CD14-positive monocyte (primary cell): ENCODE results near the gene CXADR. TPM values are rescaled to one million over a fixed set of nuclear protein-coding genes. Genes with fewer than 3 reads are reported as not detected.

Source experiments
- DNase-seq, 3 donors: peaks; one replicate each; pipeline ENCODE4 v3.0.0-alpha.2; 2011 to 2022
- H2AFZ ChIP-seq: 2 replicates; pipeline ENCODE4 v1.6.0; 2012; ENCODE audit warnings: mild to moderate bottlenecking, low read depth, low read length, inconsistent platforms; ENCODE audit not compliant: insufficient read depth, poor library complexity, severe bottlenecking
- H3K27ac ChIP-seq, 2 donors: 1 replicate in 1 of 2; 2 replicates in 1 of 2; pipeline ENCODE4 v1.5.1; 2012 to 2013; ENCODE audit warnings: low read length in 2 of 2, control low read depth in 1 of 2, inconsistent platforms in 1 of 2, low read depth in 1 of 2, mild to moderate bottlenecking in 1 of 2
- H3K27me3 ChIP-seq, 2 donors: one replicate each; pipeline versions ENCODE4 v1.6.0 to v1.6.1; 2011 to 2013; ENCODE audit warnings: low read length in 2 of 2; ENCODE audit not compliant: control insufficient read depth in 2 of 2, insufficient read depth in 2 of 2
- H3K36me3 ChIP-seq, 2 donors: replicated peaks in 1 of 2; 1 replicate in 1 of 2; 2 replicates in 1 of 2; pipeline versions ENCODE4 v1.5.1 to v1.6.1; 2012 to 2013; ENCODE audit warnings: low read length in 2 of 2, control low read depth in 1 of 2, inconsistent platforms in 1 of 2, mild to moderate bottlenecking in 1 of 2; ENCODE audit not compliant: insufficient read depth in 2 of 2, control insufficient read depth in 1 of 2
- H3K4me1 ChIP-seq, 2 donors: 1 replicate in 1 of 2; 2 replicates in 1 of 2; pipeline versions ENCODE4 v1.5.1 to v1.6.1; 2012 to 2013; ENCODE audit warnings: low read length in 2 of 2, control low read depth in 1 of 2, inconsistent platforms in 1 of 2, mild to moderate bottlenecking in 1 of 2, moderate library complexity in 1 of 2; ENCODE audit not compliant: insufficient read depth in 2 of 2, control insufficient read depth in 1 of 2
- H3K4me2 ChIP-seq: replicated peaks from 2 replicates; pipeline ENCODE3; 2012; ENCODE audit warnings: low read length, moderate library complexity, mild to moderate bottlenecking; ENCODE audit not compliant: poor library complexity, severe bottlenecking; ENCODE audit errors: extremely low read depth
- H3K4me3 ChIP-seq, 3 experiments: fragments of 200-600 bp in 1 of 3; sonication (generic) in 1 of 3; replicated peaks in 1 of 3; 1 replicate in 2 of 3; 2 replicates in 1 of 3; pipeline ENCODE4 v1.5.1; 2011 to 2013; ENCODE audit warnings: low read length in 3 of 3, mild to moderate bottlenecking in 3 of 3, control low read depth in 2 of 3, low read depth in 2 of 3, inconsistent platforms in 1 of 3, moderate library complexity in 1 of 3
- H3K79me2 ChIP-seq: 2 replicates; pipeline ENCODE4 v1.6.0; 2012; ENCODE audit warnings: mild to moderate bottlenecking, control low read depth, inconsistent platforms, low read length, moderate library complexity; ENCODE audit not compliant: insufficient read depth
- H3K9ac ChIP-seq: 2 replicates; pipeline ENCODE4 v1.6.0; 2017; ENCODE audit warnings: low read length, mild to moderate bottlenecking; ENCODE audit not compliant: insufficient read depth, poor library complexity, severe bottlenecking
- H3K9me3 ChIP-seq, 2 donors: replicated peaks in 1 of 2; 1 replicate in 1 of 2; 2 replicates in 1 of 2; pipeline versions ENCODE4 v1.5.1 to v1.6.1; 2012 to 2013; ENCODE audit warnings: low read length in 2 of 2, control low read depth in 1 of 2; ENCODE audit not compliant: control insufficient read depth in 1 of 2, insufficient read depth in 1 of 2
- H4K20me1 ChIP-seq: 2 replicates; pipeline ENCODE4 v1.6.0; 2012; ENCODE audit warnings: mild to moderate bottlenecking, low read length, control low read depth, moderate library complexity; ENCODE audit not compliant: insufficient read depth
- H3K27ac Mint-ChIP-seq, 7 donors: one replicate each; pipeline ENCODE4 v1.8.0; 2020; ENCODE audit warnings: mild to moderate bottlenecking in 7 of 7, mixed read lengths in 7 of 7, moderate library complexity in 6 of 7, inconsistent platforms in 2 of 7
- H3K27me3 Mint-ChIP-seq, 3 donors: one replicate each; pipeline ENCODE4 v1.8.0; 2021 to 2022; ENCODE audit warnings: low read depth in 3 of 3, mild to moderate bottlenecking in 3 of 3, mixed read lengths in 3 of 3, moderate library complexity in 3 of 3, inconsistent platforms in 1 of 3
- H3K36me3 Mint-ChIP-seq, 2 donors: one replicate each; pipeline ENCODE4 v1.8.0; 2020; ENCODE audit warnings: mixed read lengths in 2 of 2, inconsistent platforms in 1 of 2, mild to moderate bottlenecking in 1 of 2
- H3K4me1 Mint-ChIP-seq: one replicate; pipeline ENCODE4 v1.8.0; 2020; ENCODE audit warnings: mild to moderate bottlenecking, mixed read lengths
- H3K4me3 Mint-ChIP-seq, 2 donors: one replicate each; pipeline ENCODE4 v1.8.0; 2020; ENCODE audit warnings: mild to moderate bottlenecking in 2 of 2, mixed read lengths in 2 of 2, moderate library complexity in 1 of 2
- H3K9me3 Mint-ChIP-seq, 7 donors: one replicate each; pipeline ENCODE4 v1.8.0; 2020 to 2022; ENCODE audit warnings: mixed read lengths in 7 of 7, mild to moderate bottlenecking in 6 of 7, moderate library complexity in 6 of 7, inconsistent platforms in 2 of 7
- CTCF ChIP-seq: fragments of 200-600 bp; IDR thresholded peaks from one replicate; pipeline ENCODE4 v1.8.0; 2022; ENCODE audit warnings: antibody characterized with exemption, mild to moderate bottlenecking
- WGBS: methylation state at CpG from one replicate; pipeline ENCODE4 v1.1.5; 2013; ENCODE audit warnings: missing lambda C conversion rate; ENCODE audit not compliant: insufficient coverage; 5-methylcytosine and 5-hydroxymethylcytosine counted together
- intact Hi-C, 2 donors: fragments of 100-400 bp; cut with micrococcal nuclease; formaldehyde crosslinking; loops; one replicate each; pipeline versions ENCODE4 v1.15.0 to v1.15.1; 2023
- polyA plus RNA-seq, 3 donors: library from polyadenylated mRNA; depleted of rRNA in 1 of 3; unstranded in 2 of 3; stranded (reverse) in 1 of 3; fragments of 300-500 nt in 2 of 3; fragments of >200 nt in 1 of 3; fragmentation: Illumina TruSeq in 2 of 3; gene quantifications; 1 replicate in 2 of 3; 2 replicates in 1 of 3; pipeline ENCODE4 v1.2.3, GENCODE V29; 2012 to 2021

The CXADR gene
- polyA plus RNA-seq, 3 donors = not detected

GRCh38 chr21:17613242-17613676, 100.4 kb downstream of the CXADR start:
- peak overlapping the region; percentile 84 to 90 for H3K4me3 Mint-ChIP-seq
- Histone ChIP-seq H3K27me3 (no peaks in the 10 kb centered on the region), H3K4me1 (peaks cover 10 to 15% of the 10 kb centered on the region in 2 donors), H3K27ac (no peak overlapping the region), H3K4me3 (peak overlapping the region; percentile 32 to 84 (median 77)), H4K20me1 (no peaks in the 10 kb centered on the region), H2AFZ (peak overlapping the region; percentile 90), H3K36me3 (no peaks in the 10 kb centered on the region), H3K4me2 (peak overlapping the region; percentile 93), H3K79me2 (peaks cover 34% of the 10 kb centered on the region), H3K9me3 (no peaks in the 10 kb centered on the region), H3K9ac (peak overlapping the region; percentile 80)
- H3K9me3 Mint-ChIP-seq = peaks cover 0 to 2% (median 0%) of the 10 kb centered on the region in 7 donors
- intact Hi-C loops = loop anchor here in 1 of 2 donors (10.0 kb wide), 2 partner anchors 172 to 202 kb away; partner anchors contain the start of gene C21orf91
- peaks cover 14% of the 10 kb centered on the region for H3K4me1 Mint-ChIP-seq
- peak overlapping the region in 3 of 7 donors; percentile 18 to 55 (median 45) for H3K27ac Mint-ChIP-seq
- 26% methylated on average over 15 of the region's 16 CpGs for WGBS
- peaks cover 5 to 18% (median 8%) of the 10 kb centered on the region in 3 donors for H3K27me3 Mint-ChIP-seq
- peaks cover 5 to 6% of the 10 kb centered on the region in 2 donors for H3K36me3 Mint-ChIP-seq
- no peak for TF ChIP-seq CTCF
- peak; percentile 12 to 29 (median 14) for DNase-seq

- DNase-seq = no peak
- no CpG with 5 or more reads among the region's 1 CpG for WGBS
- no peak overlapping the region for H3K27ac ChIP-seq
- no peaks in the 10 kb centered on the region for H3K9me3 ChIP-seq
- TF ChIP-seq CTCF = no peak
- H3K9ac ChIP-seq = no peak overlapping the region
- Mint-ChIP-seq H3K36me3 (no peaks in the 10 kb centered on the region), H3K27me3 (peaks cover 5 to 18% (median 8%) of the 10 kb centered on the region in 3 donors), H3K27ac (no peak overlapping the region), H3K9me3 (peaks cover 0 to 2% (median 0%) of the 10 kb centered on the region in 7 donors), H3K4me3 (no peak overlapping the region), H3K4me1 (peaks cover 4% of the 10 kb centered on the region)
- intact Hi-C loops = loop anchor here in 1 of 2 donors (10.0 kb wide), 2 partner anchors 168 to 198 kb away; partner anchors contain the start of gene C21orf91
- no peak overlapping the region for H2AFZ ChIP-seq
- H4K20me1 ChIP-seq = no peaks in the 10 kb centered on the region
- H3K36me3 ChIP-seq = no peaks in the 10 kb centered on the region
- H3K79me2 ChIP-seq = peaks cover under 1% of the 10 kb centered on the region
- peaks cover 5 to 8% of the 10 kb centered on the region in 2 donors for H3K4me1 ChIP-seq
- no peak overlapping the region for H3K4me3 ChIP-seq
- no peak overlapping the region for H3K4me2 ChIP-seq
- H3K27me3 ChIP-seq = no peaks in the 10 kb centered on the region
Observed at GRCh38 chr21:17616831-17617230, 104.0 kb downstream of the CXADR start.
